ENCODE results near the gene CIB4.

DNA sequence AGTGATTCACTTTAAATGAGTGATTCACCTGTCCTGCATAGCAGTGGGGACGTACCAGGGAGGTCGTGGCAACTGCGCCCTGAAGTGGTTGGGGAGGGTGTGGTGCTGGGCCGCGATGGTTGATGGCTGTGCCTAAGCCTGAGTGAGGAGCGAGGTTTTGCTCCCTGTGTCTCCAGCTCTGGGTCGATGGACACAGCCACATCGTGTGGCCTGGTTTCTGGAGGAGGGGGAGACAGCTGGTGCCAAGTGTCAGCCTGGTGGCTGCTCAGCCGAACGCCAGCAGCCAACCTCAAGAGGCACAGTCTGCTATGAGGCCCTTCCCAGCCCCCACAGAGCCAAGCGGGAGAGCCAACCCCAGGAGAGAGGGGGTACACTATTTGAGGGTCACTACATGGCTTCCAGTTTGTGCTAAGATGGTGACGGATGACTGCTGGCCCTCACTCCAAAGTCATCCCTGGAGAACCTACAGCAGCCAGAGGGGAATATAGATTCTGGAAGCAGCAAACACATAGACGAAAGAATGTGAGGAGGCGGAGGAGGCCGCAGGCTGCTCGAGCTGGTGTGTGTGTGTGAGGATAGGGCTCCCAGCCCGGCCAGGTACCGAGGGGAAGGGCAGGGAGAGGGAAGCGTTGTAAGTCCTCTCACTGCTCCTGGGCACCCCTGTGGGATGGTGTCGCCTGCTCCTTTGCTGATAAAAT lies 104.6 kb downstream of the CIB4 start:
- TF ChIP-seq SMAD4 (CRISPR knock-in tag; conservative IDR thresholded peaks at IDR 0.05) (no peak), CTCF (IDR thresholded peaks at IDR 0.05 in 2 of 3, conservative IDR thresholded peaks at IDR 0.05 in 1 of 3; ENCODE audit: insufficient read depth in 2 of 3, low read depth in 1 of 3, low read length in 3 of 3) (no peak)
- TF ChIP-seq, protein P1, sequence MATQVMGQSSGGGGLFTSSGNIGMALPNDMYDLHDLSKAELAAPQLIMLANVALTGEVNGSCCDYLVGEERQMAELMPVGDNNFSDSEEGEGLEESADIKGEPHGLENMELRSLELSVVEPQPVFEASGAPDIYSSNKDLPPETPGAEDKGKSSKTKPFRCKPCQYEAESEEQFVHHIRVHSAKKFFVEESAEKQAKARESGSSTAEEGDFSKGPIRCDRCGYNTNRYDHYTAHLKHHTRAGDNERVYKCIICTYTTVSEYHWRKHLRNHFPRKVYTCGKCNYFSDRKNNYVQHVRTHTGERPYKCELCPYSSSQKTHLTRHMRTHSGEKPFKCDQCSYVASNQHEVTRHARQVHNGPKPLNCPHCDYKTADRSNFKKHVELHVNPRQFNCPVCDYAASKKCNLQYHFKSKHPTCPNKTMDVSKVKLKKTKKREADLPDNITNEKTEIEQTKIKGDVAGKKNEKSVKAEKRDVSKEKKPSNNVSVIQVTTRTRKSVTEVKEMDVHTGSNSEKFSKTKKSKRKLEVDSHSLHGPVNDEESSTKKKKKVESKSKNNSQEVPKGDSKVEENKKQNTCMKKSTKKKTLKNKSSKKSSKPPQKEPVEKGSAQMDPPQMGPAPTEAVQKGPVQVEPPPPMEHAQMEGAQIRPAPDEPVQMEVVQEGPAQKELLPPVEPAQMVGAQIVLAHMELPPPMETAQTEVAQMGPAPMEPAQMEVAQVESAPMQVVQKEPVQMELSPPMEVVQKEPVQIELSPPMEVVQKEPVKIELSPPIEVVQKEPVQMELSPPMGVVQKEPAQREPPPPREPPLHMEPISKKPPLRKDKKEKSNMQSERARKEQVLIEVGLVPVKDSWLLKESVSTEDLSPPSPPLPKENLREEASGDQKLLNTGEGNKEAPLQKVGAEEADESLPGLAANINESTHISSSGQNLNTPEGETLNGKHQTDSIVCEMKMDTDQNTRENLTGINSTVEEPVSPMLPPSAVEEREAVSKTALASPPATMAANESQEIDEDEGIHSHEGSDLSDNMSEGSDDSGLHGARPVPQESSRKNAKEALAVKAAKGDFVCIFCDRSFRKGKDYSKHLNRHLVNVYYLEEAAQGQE (IDR thresholded peaks at IDR 0.05; ENCODE audit: borderline replicate concordance): no peak
- TF ChIP-seq, protein P1 (CRISPR knock-in tag; IDR thresholded peaks at IDR 0.05; ENCODE audit: low read depth): no peak
